ENCODE results near the gene TUBGCP5. TPM values are rescaled to one million over a fixed set of nuclear protein-coding genes. Genes with fewer than 3 reads are reported as not detected.
A peak's percentile ranks its signal among the peaks of the same experiment; 100 is the strongest.

The TUBGCP5 gene
- total RNA-seq, 1 donor from 2014 or later: 15.6 TPM

GRCh38 chr15:22981051-22981840 lies 58.1 kb downstream of the TUBGCP5 start:
- Mint-ChIP-seq H3K27ac (ENCODE audit: unreplicated experiment) (peak overlapping the region; percentile 72), H3K4me1 (ENCODE audit: low read depth, unreplicated experiment) (peaks cover 5% of the 10 kb centered on the region), H3K4me3 (ENCODE audit: unreplicated experiment) (peak overlapping the region; percentile 83), H3K27me3 (ENCODE audit: unreplicated experiment) (peaks cover 8% of the 10 kb centered on the region), H3K36me3 (ENCODE audit: unreplicated experiment) (no peaks in the 10 kb centered on the region), H3K9me3 (ENCODE audit: unreplicated experiment) (peaks cover 19% of the 10 kb centered on the region)
- TF ChIP-seq CTCF (IDR thresholded peaks at IDR 0.05; ENCODE audit: partially characterized antibody, unreplicated experiment): no peak
- no peak for DNase-seq

GRCh38 chr15:22980189-22981050 lies 58.9 kb downstream of the TUBGCP5 start, which contains the start of gene CYFIP1:
TSS of gene CYFIP1 (minus strand) at chr15:22980368. CDS start at chr15:22947285, 33,083 bp downstream.
- Mint-ChIP-seq H3K27ac (ENCODE audit: unreplicated experiment) (peak within 1 kb of the TSS; percentile 97), H3K9me3 (ENCODE audit: unreplicated experiment) (peaks cover 19% of the 10 kb centered on the region), H3K4me1 (ENCODE audit: low read depth, unreplicated experiment) (peaks cover 5% of the 10 kb centered on the region), H3K36me3 (ENCODE audit: unreplicated experiment) (no peaks in the 10 kb centered on the region), H3K4me3 (ENCODE audit: unreplicated experiment) (peak within 1 kb of the TSS; percentile 100), H3K27me3 (ENCODE audit: unreplicated experiment) (peaks cover 8% of the 10 kb centered on the region)
- peak; percentile 83 for DNase-seq
- no peak for TF ChIP-seq CTCF (IDR thresholded peaks at IDR 0.05; ENCODE audit: partially characterized antibody, unreplicated experiment)

- Mint-ChIP-seq H3K4me1 (ENCODE audit: low read depth, unreplicated experiment) (peaks cover 5% of the 10 kb centered on the region), H3K27me3 (ENCODE audit: unreplicated experiment) (peaks cover 8% of the 10 kb centered on the region), H3K36me3 (ENCODE audit: unreplicated experiment) (no peaks in the 10 kb centered on the region), H3K27ac (ENCODE audit: unreplicated experiment) (peak overlapping the region; percentile 97), H3K9me3 (ENCODE audit: unreplicated experiment) (peaks cover 19% of the 10 kb centered on the region), H3K4me3 (ENCODE audit: unreplicated experiment) (peak overlapping the region; percentile 100)
- DNase-seq: peak; percentile 69
- no peak for TF ChIP-seq CTCF (IDR thresholded peaks at IDR 0.05; ENCODE audit: partially characterized antibody, unreplicated experiment)
These were observed 59.9 kb downstream of the TUBGCP5 start for GRCh38 chr15:22979238-22980188.

GRCh38 chr15:22978691-22979237 lies 60.6 kb downstream of the TUBGCP5 start:
- DNase-seq: no peak
- H3K9me3 Mint-ChIP-seq (ENCODE audit: unreplicated experiment): peaks cover 19% of the 10 kb centered on the region
- H3K4me3 Mint-ChIP-seq (ENCODE audit: unreplicated experiment): peak overlapping the region; percentile 100
- H3K36me3 Mint-ChIP-seq (ENCODE audit: unreplicated experiment): no peaks in the 10 kb centered on the region
- no peak for TF ChIP-seq CTCF (IDR thresholded peaks at IDR 0.05; ENCODE audit: partially characterized antibody, unreplicated experiment)
- H3K27me3 Mint-ChIP-seq (ENCODE audit: unreplicated experiment): peaks cover 8% of the 10 kb centered on the region
- H3K4me1 Mint-ChIP-seq (ENCODE audit: low read depth, unreplicated experiment): peaks cover 5% of the 10 kb centered on the region
- H3K27ac Mint-ChIP-seq (ENCODE audit: unreplicated experiment): peak overlapping the region; percentile 83
